ENCODE results near the gene OGFR.

OGFR gene

GRCh38 chr20:62828511-62829230 lies 24.0 kb downstream of the OGFR start:
- no peak for DNase-seq (ENCODE audit: low spot score)
- no peak for TF ChIP-seq CTCF (IDR thresholded peaks at IDR 0.05)
- Histone ChIP-seq H3K4me3 (no peak overlapping the region), H3K27ac (no peak overlapping the region)

- no peak overlapping the region for H3K27ac ChIP-seq
- no peak for TF ChIP-seq CTCF (IDR thresholded peaks at IDR 0.05)
- DNase-seq (ENCODE audit: low spot score) = no peak
- H3K4me3 ChIP-seq = no peak overlapping the region
Measured at GRCh38 chr20:62829231-62830230, 24.9 kb downstream of the OGFR start.

GRCh38 chr20:62830251-62830650 lies 25.6 kb downstream of the OGFR start:
- TF ChIP-seq CTCF (IDR thresholded peaks at IDR 0.05) = no peak
- DNase-seq (ENCODE audit: low spot score) = no peak
- H3K27ac ChIP-seq = no peak overlapping the region
- no peak overlapping the region for H3K4me3 ChIP-seq

- TF ChIP-seq CTCF (IDR thresholded peaks at IDR 0.05) = no peak
- Histone ChIP-seq H3K4me3 (no peak overlapping the region), H3K27ac (no peak overlapping the region)
- DNase-seq (ENCODE audit: low spot score) = no peak
Measured at GRCh38 chr20:62830821-62831220, 26.2 kb downstream of the OGFR start.

- Histone ChIP-seq H3K27ac (no peak overlapping the region), H3K4me3 (no peak overlapping the region)
- DNase-seq (ENCODE audit: low spot score) = no peak
- TF ChIP-seq CTCF (IDR thresholded peaks at IDR 0.05) = no peak
Measured at GRCh38 chr20:62831361-62831788, 26.7 kb downstream of the OGFR start.

- DNase-seq (ENCODE audit: low spot score) = peak; percentile 65
Measured at GRCh38 chr20:62831854-62832211, 27.2 kb downstream of the OGFR start.

More at GRCh38 chr20:62831854-62832211, 27.2 kb downstream of the OGFR start:
- no peak overlapping the region for H3K4me3 ChIP-seq
- H3K27ac ChIP-seq = peak overlapping the region in 1 of 2 donors; percentile 28
- TF ChIP-seq CTCF (IDR thresholded peaks at IDR 0.05) = no peak
